HK-2 (cell line): ENCODE results near the gene HMGXB4.
"Not testable (repeated sequence)": the region's sequence is repeated elsewhere in the genome, so short reads cannot be mapped to it uniquely, and the experiment has no call there.

Source experiments
- DNase-seq: peaks from one replicate; pipeline ENCODE4 v3.0.0-alpha.2; 2018; ENCODE audit not compliant: unreplicated experiment

The HMGXB4 gene, protein sequence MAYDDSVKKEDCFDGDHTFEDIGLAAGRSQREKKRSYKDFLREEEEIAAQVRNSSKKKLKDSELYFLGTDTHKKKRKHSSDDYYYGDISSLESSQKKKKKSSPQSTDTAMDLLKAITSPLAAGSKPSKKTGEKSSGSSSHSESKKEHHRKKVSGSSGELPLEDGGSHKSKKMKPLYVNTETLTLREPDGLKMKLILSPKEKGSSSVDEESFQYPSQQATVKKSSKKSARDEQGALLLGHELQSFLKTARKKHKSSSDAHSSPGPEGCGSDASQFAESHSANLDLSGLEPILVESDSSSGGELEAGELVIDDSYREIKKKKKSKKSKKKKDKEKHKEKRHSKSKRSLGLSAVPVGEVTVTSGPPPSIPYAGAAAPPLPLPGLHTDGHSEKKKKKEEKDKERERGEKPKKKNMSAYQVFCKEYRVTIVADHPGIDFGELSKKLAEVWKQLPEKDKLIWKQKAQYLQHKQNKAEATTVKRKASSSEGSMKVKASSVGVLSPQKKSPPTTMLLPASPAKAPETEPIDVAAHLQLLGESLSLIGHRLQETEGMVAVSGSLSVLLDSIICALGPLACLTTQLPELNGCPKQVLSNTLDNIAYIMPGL

DNA sequence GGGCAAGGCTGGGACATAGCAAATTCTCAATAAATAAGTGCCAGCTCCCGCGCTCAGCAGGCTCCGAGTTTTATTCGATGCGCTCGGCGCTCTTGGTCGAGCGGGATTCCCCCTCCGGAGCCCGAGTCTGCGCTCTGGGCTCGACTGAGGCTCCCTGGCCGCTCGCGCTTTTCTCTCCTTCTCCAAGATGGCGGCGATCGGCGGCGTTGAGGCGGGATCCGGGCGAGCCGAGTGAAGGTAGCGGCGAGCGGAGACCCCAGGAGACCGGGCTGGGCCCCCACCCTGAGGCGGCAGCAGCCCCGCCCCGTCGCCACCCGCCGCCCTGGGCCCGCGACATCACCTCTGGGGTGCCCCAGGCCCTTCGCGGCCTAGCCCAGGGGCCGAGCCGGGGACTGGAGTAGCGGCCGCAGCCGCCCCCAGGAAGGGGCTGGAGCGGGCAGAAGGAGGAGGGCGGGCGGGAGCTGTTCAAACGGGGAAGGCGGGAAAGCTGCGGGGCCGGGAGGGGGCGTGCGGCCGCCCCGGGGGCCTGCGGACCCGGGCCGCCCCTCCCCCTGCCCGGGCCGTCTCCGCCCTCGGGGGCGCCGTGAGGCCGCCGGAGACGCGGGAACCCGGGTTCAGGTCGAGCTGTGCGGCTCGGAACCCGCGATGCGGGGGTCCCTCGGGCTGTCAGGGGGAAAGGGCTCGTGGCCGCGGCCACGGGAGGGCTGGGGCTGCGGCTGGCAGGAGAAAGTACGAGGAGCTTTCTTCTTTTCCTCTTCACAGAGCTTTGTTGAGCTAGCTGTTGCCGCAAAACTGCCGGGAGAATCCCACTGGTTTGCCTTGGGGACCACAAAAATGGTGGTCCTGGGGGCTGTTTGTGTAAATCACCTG lies at the start of gene HMGXB4:
HMGXB4 (plus strand) TSS at position 173 of the 870 bp plus-strand sequence. CDS start 4,898 bp downstream, outside the sequence.
- peak; percentile 77 for DNase-seq

DNA sequence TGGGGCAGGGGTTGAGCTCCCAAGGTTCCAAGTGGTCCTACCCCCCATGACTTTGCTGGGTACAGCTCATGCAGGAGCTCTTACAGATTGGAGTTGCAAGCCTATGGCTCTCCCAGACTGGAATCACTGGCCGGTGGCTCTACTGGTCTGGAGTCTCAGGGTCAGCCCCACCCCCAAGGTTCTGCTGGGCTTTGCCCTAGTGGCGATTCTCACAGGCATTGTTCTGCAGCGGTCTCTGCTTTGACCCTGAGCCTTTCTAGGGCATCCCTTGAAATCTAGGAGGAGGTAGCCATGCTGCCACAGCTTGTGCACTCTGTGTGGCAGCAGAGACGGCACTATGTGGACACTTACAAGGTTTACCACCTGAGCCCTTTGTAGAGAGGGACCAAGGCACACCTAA lies 49.3 kb upstream of the HMGXB4 start:
- DNase-seq: no peak

DNA sequence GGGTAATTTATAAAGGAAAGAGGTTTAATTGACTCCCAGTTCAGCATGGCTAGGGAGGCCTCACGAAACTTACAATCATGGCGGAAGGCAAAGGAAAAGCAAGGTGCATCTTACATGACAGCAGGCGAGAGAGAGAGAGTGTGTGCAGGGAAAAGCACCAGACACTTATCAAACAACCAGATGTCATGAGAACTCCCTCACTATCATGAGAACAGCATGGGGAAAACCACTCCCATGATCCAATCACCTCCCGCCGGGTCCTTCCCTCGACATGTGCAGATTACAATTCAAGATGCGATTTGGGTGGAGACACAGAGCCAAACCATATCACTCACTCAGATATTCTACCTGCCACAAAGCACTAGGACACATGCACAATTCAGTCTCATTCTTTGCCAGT lies 48.1 kb upstream of the HMGXB4 start:
- DNase-seq: no peak

DNA sequence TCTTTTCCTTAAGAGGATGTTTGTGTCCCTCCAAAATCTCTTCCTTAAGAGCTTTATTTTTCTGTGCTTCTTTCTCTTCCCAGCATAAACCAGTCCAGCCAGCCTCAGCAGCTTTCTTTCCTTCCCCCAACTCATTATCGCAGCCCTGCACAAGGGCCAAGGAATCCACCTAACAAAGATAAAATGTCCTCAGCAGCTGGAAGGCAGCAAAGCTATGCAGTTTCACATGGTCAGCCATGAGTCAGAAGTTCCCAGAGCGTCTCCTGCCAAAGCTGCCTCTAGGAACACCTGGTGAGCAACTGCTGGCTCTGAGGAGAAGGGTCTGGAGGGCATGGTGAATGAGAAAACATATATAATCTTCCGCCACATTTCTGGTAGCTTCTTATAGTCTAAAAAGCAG lies 45.3 kb upstream of the HMGXB4 start:
- DNase-seq: no peak

DNA sequence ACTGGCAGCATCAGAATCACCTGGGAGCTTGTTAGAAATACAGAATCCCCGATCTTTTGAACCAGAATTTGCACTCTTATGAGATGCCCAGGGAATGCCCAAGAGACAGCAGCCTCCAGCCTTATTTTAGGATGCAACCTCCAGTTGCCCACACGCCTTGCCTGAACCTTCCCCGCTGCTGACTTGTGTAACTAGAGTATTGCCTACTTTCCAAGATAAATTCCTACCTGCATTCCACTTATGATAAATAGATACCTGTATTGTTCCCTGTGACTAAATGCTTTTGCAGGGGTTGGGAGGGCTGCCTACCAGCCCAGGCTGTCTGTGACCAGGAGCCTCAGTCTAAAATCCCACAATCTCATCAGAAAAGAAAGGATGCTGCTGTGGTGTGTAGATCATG lies 44.3 kb upstream of the HMGXB4 start:
- DNase-seq: no peak

DNA sequence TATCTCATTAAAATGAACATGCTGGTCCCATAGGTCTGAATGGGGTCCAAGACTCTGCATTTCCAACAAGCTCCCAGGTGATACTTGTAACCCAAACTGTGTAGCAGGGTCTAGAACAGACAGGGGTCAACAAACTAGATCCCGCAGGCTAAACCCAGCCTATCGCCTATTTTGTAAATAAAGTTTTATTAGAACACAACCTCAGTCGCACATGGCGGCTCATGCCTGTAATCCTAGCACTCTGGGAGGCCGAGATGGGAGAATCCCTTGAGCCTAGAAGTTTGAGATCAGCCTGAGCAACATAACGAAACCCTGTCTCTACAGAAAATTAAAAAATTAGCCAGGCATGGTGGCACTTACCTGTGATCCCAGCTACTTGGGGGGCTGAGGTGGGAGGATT lies 42.3 kb upstream of the HMGXB4 start:
- DNase-seq: no peak

DNA sequence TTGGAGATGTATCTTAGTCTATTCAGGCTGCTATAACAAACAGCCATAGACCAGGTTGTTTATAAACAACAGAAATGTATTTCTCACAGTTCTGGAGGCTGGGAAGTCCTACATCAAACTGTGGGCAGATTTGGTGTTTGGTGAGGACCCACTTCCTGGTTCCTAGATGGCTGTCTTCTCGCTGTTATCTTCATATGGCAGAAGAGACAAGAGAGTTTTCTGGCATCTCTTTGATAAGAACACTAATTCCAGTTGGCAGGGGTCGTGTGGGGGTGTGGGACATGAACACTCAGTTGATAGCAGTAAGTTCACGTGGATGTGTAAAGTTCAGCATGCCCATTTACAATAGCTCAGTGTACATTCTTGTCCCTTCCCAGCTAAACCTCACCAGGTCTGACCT lies 41.3 kb upstream of the HMGXB4 start:
- DNase-seq: no peak

DNA sequence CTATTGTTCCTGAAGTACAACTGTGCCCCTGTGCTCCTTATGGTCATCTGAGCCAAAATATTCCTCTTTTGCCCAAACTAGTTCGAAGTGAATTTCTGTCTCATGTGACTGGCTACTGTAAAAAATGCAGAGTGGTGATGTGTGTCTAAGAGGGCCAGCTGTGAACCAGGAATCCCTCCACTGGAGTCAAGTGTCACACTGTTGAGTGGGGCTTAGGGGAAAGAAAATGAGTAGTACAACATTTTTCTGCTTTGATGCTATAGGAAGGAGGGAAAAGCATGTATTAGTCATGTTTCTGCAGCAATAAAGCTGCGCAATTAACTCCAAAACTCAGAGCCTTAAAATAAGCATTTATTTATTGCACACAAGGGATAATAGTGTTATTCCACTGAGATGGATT lies 39.8 kb upstream of the HMGXB4 start:
- no peak for DNase-seq

DNA sequence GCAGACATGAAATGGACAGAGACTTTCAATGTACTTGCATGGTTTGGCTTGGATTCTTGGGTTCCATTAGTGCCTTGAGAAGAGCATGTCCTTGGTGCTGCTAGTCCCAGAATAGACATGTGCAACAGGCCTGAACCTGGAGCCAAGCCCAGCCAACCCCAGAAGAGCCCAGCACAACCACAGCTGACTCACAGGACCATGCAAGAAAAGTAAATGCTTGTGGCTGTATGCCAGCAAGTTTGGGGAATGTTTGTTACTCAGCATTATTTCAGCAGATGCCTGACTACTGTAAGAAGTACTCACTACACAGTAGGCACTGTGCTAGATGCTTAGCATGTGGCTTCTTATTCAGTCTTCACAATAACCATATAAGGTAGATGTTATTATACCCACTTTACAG lies 39.2 kb upstream of the HMGXB4 start:
- no peak for DNase-seq

DNA sequence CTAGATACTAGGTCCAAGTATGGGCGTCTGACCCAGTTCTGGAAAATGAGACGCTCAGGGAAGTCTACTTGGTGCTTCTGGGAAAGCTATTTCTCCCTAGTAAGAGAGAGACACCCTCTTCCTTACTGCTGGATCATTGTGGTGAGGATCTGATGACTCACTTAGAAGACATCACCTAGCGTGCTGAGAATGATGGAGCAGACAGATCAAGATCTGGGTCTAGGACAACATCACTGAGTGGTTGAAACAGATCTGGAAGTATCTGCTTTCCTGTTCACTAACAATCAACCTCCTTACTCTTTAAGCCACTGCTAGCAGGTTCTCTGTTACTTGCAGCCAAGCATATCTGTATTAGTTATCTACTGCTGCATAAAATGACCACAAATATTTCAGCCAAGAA lies 38.3 kb upstream of the HMGXB4 start:
- DNase-seq: no peak

DNA sequence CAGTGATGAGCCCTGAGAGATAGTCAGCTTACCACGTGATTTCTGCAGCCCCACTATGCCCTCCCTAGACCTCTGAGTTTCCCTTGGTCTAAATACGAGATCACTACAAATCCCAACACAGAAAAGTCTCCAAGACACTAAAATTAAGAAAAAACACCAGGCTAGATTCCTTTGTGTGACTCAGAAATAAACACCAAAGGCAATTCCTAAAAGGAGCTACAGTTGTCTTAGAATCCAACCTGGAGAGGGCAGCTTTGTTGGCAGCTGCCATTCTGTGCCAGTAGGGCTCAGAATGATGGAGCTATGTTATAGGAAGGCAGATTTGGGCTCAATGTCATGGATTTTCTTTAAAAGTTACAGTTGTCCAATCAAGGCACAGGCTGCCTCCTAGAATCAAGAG lies 37.1 kb upstream of the HMGXB4 start:
- DNase-seq: no peak

DNA sequence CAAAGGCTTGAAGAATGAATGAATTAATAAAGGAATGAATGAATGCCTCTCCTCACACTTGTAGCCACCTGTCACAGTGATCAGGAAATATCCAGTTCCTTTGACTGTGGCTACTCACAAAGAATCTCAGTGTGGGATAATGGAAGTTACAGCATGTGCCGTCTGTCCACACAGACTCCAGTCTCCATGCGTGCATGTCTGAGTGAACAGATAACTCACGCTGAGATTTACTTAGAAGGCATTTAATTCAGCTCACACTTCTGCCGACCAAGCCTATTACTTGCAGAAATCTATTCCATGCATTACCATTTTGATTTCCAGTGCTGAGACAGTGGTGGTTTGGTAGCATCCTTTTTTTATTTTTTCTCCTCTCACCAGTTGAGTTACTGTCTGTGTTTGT lies 32.3 kb upstream of the HMGXB4 start:
- DNase-seq: no peak

DNA sequence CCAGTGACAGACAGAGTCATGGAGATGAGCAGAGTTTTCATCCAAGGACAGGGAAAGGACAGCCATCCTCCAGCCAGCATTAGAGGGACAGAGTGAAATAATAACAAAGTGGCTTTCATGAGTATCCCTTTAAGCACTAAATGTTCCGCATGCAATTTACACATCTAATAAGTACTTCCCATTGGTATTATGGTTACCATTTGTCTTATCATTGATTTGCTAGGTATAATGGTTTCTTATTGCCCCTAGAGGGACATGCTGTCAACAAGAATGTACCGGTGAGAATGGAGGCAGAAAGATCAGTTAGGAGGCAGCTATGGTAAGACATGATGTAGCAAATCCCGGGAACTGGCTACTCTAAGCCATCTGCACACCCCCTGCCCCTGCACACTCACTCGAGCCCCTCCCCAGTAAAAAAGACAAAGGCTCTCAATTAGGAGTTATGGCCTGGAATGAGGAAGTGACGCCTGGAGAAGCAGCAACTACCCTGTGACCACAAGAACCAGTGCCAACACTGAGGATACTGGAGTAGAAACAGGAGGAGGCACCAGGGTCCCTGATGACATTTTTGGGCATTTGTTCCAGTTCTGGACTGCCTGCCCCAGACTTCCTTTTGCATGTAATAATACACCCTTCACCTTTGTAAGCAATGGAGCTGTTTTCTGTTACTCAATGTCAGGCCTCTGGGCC lies 30.2 kb upstream of the HMGXB4 start:
- no peak for DNase-seq

DNA sequence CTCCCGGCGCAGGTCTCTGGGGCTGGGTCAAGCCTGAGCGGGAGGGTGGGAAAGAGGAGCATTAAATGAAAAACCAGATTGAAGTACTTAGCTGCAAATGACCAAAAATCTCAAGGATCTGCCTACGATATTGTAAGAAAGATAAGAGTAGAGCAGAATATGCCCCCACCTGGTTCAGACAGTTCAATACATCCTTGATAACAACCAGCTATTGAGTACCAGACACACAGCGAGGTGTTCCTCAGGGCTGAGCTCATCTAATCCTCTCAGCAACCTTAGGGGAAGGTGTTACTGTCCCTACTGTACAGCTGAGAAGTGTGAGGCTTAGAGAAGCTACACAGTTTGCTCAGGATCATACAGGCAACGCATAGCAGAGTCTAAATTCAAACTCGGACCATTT lies 27.4 kb upstream of the HMGXB4 start:
- no peak for DNase-seq

DNA sequence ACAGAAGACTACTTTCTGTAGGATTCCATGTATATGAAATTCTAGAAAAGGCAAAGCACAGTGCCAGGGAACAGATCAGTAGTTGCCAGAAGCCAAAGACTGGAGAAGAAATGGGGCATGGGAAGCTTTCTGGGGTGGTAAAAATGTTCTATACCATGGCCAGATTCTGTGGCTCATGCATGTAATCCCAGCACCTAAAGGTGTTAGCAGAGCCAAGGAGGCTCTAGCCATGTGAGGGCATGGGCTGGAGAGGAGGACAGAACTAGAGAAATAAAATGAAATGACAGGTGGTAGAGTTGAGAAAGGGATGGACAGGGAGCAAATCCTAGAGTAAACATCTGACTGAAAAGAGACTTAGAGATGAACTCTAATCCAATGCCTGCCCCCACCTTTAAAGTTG lies 26.9 kb upstream of the HMGXB4 start:
- DNase-seq: no peak

DNA sequence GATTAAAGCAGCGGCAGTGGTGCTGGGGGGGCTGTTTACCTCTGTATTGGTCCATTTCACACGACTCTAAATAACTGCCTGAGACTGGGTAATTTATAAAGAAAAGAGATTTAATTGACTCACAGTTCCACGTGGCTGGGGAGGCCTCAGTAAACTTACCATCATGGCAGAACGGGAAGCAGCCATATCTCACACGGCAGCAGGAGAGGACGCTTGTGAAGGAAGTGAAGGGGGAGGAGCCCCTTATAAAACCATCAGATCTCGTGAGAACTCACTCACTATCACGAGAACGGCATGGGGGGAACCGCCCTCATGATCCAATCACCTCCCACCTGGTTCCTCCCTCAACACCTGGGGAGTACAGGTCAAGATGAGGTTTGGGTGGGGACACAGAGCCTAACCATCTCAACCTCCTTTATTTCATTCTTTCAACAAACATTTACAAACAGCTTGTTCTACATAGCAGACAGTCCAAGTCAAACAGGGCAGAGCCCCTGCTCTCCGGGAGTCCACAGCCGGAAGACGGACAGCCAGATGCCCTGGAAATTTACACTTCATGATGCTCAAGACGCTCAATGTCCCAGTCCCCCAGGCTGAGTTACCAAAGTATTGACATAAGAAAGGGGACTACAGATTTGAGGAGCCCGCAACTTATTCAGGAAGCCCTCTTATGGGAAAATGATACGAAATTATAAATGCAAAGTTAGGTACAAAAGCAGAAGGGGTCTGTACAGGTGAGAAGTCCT lies 26.3 kb upstream of the HMGXB4 start:
- DNase-seq: peak; percentile 40

DNA sequence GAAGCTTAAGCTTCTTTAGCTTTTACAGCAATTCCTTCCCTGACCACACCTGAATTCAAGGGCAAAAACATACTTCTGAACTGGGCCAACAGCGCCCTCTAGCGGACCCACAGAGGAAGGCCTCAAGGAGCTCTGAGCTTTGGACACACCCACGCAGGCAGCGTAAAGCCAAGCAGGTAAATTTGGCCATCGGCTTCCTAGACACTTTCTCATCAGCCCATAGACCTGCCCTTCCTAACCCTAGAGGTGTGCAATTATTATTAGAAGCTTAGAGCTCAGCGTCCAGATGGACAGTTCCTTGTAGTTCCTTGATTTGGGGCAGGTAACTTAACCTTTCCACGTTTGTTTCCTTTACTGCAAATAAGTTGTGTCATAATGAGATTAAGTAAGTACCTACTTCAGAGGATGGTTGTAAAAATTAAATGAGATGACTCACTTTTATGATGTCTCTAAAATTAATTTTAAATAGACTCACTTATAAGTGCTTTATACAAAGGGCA lies 25.7 kb upstream of the HMGXB4 start:
- DNase-seq: peak; percentile 80

DNA sequence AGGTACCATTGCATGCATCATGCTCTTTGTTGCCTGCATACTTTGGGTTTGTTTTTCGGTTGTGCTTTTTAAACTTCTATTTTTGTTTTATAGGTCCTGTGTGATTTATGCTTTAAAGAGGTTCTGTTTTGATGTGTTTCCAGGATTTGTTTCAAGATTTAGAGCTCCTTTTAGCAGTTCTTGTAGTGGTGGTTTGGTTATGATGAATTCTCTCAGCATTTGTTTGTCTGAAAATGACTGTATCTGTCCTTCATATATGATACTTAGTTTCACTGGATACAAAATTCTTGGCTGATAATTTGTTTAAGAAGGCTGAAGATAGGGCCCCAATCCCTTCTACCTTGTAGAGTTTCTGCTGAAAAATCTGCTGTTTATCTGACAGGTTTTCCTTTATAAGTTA lies 18.5 kb upstream of the HMGXB4 start:
- DNase-seq: not testable (repeated sequence)

DNA sequence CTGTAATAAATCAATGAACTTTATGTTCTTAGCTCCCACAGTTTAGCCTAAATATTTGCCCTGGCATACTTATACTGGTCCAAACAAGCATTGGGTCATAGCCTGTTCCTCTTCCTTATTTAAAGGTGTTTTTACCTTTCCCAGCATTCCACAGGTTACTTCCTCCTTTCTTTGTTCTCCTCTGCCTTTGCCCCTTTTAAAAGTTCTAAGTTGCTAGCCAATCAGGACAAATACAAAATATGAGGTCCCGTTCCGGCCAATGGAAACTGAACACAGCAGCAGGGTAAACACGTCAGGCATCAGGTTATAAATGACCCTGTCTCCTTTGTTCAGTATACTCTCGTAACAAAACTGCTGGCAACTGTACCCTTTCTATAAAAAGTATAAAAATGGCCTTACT lies 12.8 kb upstream of the HMGXB4 start:
- not testable (repeated sequence) for DNase-seq

DNA sequence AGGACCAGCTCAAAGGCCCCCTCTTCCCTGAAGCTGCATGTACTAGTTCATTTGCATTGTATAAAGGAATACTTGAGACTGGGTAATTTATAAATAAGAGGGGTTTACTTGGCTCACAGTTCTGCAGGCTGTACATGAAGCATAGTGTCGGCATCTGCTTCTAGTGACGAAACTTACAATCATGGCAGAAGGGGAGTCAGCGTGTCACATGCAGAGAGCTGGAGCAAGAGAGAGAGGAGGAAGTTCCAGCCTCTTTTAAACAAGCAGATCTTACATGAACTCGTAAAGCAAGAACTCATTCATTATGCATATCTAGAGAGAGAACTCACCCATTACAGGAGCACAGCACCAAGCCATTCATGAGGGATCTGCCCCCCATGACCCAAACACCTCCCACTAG lies 7.1 kb upstream of the HMGXB4 start:
- DNase-seq: no peak

DNA sequence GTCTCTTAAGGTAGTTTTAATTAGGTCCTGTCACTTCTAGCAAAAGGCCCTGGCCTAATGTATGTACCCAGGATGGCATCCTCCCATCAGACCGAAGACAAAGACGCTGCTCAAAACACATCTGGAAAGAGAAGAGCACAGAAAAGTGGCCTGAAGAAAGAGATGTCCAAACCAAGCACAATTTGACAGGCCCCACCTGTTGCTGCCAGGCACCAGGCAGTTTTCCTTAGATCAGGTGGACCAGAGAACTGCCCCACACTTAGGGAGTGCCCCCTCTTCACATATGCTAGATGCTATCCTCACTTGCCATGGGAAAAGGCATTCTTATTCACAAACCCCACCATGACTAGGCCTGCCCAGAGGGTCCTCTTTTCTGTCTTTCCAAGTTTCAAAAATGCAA lies 3.3 kb upstream of the HMGXB4 start:
- DNase-seq: no peak
